NB4 (cell line): ENCODE results near the gene BCOR.

ENCODE experiments used
- CTCF ChIP-seq: IDR thresholded peaks from one replicate; pipeline ENCODE4 v1.5.1; 2012; ENCODE audit warnings: low read depth, low read length
- MAX ChIP-seq: IDR thresholded peaks from 2 replicates; pipeline ENCODE4 v1.6.1; 2011; ENCODE audit warnings: low read depth, low read length
- MYC ChIP-seq: IDR thresholded peaks from 2 replicates; pipeline ENCODE4 v1.6.1; 2011; ENCODE audit warnings: low read depth, low read length
- POLR2A ChIP-seq: IDR thresholded peaks from 2 replicates; pipeline ENCODE4 v1.6.1; 2011; ENCODE audit warnings: mild to moderate bottlenecking; ENCODE audit not compliant: insufficient read length; ENCODE audit errors: extremely low read depth

GRCh38 chrX:40142417-40142816 lies 44.7 kb upstream of the BCOR start:
- TF ChIP-seq CTCF (no peak), POLR2A (no peak), MYC (no peak), MAX (no peak)
